AG09309 (cell line): ENCODE data around the gene PTPRM.

Experiments
- DNase-seq: peaks from one replicate; pipeline ENCODE4 v3.0.0-alpha.2; 2010; ENCODE audit warnings: low read depth
- H3K4me3 ChIP-seq: 2 replicates; pipeline ENCODE4 v1.5.1; 2011; ENCODE audit warnings: mild to moderate bottlenecking, low read depth, low read length, moderate library complexity; ENCODE audit not compliant: control insufficient read depth
- TF ChIP-seq, protein P1 (sequence below): IDR thresholded peaks from 2 replicates; pipeline ENCODE4 v1.5.1; 2011; ENCODE audit warnings: mild to moderate bottlenecking, low read depth, low read length, inconsistent platforms; ENCODE audit not compliant: insufficient read depth, control insufficient read depth; ENCODE audit errors: missing control alignments

Gene PTPRM

DNA sequence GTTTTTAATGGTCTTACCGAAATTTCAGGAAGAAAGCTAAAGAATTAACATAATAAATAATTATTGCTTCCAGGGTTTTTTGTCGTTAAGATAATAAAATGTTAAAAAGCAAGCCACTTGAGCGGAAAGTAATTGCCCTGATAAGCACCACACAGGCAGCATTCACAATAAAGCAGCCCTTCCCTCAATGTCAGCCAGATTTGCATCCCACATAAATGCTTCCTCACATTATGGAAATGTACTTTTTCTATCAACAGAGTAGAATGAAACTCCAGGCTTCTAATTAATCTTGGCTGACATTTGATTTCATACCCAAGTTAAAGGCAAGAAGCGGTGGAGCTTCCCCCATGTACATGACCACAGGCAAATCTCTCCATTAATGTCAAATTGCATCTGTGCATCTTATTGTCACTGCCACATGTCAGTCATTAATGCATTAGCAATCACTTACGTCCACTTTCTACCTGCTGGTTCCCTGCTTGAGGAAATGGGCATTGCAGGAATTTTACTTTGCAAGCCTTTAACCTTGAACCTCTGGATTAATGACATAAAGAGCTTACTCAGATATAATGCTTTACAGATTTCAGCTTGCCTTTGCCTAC is 26.2 kb downstream of the PTPRM start:
- TF ChIP-seq, protein P1, sequence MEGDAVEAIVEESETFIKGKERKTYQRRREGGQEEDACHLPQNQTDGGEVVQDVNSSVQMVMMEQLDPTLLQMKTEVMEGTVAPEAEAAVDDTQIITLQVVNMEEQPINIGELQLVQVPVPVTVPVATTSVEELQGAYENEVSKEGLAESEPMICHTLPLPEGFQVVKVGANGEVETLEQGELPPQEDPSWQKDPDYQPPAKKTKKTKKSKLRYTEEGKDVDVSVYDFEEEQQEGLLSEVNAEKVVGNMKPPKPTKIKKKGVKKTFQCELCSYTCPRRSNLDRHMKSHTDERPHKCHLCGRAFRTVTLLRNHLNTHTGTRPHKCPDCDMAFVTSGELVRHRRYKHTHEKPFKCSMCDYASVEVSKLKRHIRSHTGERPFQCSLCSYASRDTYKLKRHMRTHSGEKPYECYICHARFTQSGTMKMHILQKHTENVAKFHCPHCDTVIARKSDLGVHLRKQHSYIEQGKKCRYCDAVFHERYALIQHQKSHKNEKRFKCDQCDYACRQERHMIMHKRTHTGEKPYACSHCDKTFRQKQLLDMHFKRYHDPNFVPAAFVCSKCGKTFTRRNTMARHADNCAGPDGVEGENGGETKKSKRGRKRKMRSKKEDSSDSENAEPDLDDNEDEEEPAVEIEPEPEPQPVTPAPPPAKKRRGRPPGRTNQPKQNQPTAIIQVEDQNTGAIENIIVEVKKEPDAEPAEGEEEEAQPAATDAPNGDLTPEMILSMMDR: no peak

DNA sequence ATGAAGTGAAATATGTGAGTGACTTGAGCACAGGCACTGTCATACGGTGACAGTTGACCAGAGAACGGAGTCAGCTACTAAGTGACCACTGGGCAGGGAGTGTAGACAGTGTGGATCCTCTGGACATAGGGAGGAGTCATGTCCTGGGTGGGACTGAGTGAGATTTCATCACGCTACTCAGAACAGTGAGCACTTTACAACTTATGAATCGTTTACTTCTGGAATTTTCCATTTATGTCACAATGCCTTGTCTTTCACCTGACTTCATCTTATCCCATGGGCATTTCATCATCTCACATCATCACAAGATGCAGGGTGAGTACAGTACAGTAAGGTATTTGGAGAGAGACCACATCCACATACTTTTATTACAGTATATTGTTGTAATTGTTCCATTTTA is 29.0 kb downstream of the PTPRM start:
- no peak overlapping the region for H3K4me3 ChIP-seq
- TF ChIP-seq, protein P1: no peak
- DNase-seq: no peak

More for the DNA sequence above, 26.2 kb downstream of the PTPRM start:
- no peak for DNase-seq
- H3K4me3 ChIP-seq: no peak overlapping the region

DNA sequence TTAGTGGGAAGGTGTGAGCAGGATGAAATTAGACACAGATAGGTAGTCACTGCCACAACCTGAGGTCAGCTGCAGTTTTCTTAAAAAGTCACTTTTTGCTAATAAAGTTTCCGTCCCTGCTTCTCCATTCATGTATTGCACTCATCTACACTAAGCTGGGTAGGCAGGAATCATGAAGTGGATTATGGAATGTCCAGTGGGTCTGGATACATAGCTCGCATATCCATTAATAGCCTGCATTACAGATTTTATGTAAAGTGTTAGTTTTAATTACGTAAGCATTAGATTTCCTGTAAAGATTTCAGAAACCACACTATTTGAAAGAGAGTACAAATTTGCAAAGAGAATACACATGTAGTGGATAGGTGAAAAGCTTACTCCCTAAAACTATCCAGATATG is 30.4 kb downstream of the PTPRM start:
- TF ChIP-seq, protein P1: no peak
- H3K4me3 ChIP-seq: no peak overlapping the region
- no peak for DNase-seq

DNA sequence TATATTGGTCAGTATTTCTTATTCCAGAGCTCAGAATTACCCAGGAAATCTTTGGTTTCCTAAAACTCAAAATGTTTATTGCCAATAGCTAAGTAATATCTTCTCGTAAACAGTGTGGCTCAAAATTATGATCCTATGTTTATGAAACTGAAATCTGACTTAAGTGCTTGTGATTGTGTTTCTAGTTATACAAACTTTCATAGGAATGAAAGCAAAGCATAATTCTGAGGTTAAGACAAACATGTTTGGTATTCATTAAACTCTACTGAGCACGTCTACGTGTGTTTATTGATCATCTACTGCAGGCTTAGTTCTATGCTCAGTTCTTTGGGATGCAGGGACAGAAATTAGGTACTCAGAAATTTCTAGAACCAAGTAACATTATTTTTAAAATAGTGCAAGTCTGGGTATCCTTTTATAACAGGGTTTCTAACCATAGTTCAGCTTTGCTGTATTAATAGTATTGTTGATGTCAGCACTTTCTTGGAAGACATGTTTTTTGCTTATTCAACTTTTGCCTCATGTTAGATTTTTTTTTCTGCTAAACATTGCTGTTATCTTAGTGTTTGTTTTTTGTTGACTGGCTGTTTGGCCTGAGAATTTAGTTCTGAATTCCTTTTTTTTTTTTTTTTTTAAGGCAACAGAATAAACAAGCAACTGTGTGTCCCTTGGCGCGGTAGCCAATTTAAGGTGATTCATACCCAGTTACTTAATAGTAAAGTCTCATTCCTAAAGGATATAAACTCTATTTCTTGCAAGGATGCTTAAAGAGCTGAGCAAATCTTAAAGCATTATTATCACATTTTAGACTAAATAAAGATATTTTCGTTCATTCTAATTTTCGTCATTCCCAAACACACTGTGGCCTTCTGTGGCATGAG is 31.3 kb downstream of the PTPRM start:
- H3K4me3 ChIP-seq: no peak overlapping the region
- no peak for DNase-seq
- TF ChIP-seq, protein P1: no peak

DNA sequence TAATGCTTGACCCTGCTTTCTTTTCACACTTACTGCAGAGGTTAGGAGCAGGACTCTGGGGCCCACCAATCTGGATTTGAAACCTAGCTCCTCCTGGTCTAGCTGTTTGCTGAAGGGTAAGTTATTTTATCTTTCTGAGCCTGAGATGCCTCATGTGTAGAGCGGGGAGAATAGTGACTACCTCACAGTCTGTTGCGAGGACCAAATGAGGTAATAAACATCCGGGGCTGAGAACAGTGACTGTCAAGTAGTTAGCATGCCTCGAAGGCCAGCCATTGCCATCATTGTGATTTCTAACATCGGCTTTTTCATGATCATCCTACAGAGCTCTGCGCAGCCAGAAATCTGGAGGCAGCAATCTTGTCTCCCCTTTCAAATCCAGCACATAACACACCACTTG is 32.9 kb downstream of the PTPRM start:
- H3K4me3 ChIP-seq: no peak overlapping the region
- TF ChIP-seq, protein P1: no peak
- no peak for DNase-seq

DNA sequence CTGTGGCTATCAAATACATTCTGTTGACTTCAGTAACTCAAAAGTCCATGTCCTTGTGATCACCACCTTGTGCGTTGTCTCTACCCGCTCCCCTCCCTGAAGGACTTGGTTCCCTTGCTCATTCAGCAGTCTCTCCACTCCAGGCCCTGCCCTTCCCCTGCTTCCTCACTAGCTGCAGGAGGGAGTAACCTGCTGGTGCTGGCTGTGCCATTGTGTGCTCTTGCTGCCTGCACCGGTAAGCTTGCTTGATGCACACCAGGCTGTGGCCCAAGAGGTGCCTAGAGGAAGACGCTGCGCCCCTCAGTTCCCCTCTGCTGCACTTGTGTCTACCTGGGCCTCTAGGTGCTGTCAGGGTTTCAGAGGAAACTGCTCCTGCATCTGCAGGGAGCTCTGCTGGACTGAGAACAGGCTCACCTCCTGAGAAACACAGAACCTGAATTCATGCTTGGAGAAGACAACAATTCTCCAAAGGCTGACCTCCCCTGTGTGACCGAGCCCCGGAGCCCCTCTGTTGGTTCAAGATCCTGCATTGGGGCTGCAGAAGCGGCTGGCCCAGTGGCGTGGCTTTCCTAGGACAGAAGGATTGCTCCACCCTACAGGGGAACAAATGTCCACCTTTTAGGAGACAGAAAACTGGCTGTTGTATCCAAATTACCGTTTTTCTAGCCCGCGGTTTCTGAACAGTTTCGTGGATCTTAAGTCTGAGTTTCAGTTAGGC is 33.6 kb downstream of the PTPRM start:
- TF ChIP-seq, protein P1: no peak
- H3K4me3 ChIP-seq: no peak overlapping the region
- no peak for DNase-seq
